ENCODE data around the gene CASP4.
"Not testable (repeated sequence)": the region's sequence is repeated elsewhere in the genome, so short reads cannot be mapped to it uniquely, and the experiment has no call there.

Gene CASP4

GRCh38 chr11:104956528-104956927 lies 11.8 kb downstream of the CASP4 start:
- DNase-seq (ENCODE audit: low read depth) = no peak

GRCh38 chr11:104946907-104947306 lies 21.5 kb downstream of the CASP4 start:
- DNase-seq (ENCODE audit: low read depth) = no peak

GRCh38 chr11:104944076-104944475 lies 24.3 kb downstream of the CASP4 start:
- no peak for DNase-seq (ENCODE audit: low read depth)

GRCh38 chr11:104943561-104943960 lies 24.8 kb downstream of the CASP4 start:
- DNase-seq (ENCODE audit: low read depth) = no peak

GRCh38 chr11:104934594-104934993 lies 33.8 kb downstream of the CASP4 start:
- DNase-seq (ENCODE audit: low read depth) = no peak

GRCh38 chr11:104934073-104934472 lies 34.3 kb downstream of the CASP4 start:
- not testable (repeated sequence) for DNase-seq (ENCODE audit: low read depth)

GRCh38 chr11:104928811-104929210 lies 39.6 kb downstream of the CASP4 start:
- DNase-seq (ENCODE audit: low read depth) = no peak

GRCh38 chr11:104926771-104927611 lies 41.4 kb downstream of the CASP4 start:
- DNase-seq (ENCODE audit: low read depth) = no peak

- DNase-seq (ENCODE audit: low read depth) = no peak
These were observed 42.5 kb downstream of the CASP4 start for GRCh38 chr11:104925850-104926249.

- DNase-seq (ENCODE audit: low read depth) = no peak
These were observed 50.1 kb downstream of the CASP4 start for GRCh38 chr11:104918113-104918824.

- no peak for DNase-seq (ENCODE audit: low read depth)
These were observed 50.9 kb downstream of the CASP4 start for GRCh38 chr11:104917271-104918112.

GRCh38 chr11:104916442-104916841 lies 51.9 kb downstream of the CASP4 start:
- no peak for DNase-seq (ENCODE audit: low read depth)

- no peak for DNase-seq (ENCODE audit: low read depth)
These were observed 56.3 kb downstream of the CASP4 start for GRCh38 chr11:104912102-104912501.

- DNase-seq (ENCODE audit: low read depth) = no peak
These were observed 60.2 kb downstream of the CASP4 start for GRCh38 chr11:104908186-104908531.

GRCh38 chr11:104907521-104908185 lies 60.7 kb downstream of the CASP4 start:
- no peak for DNase-seq (ENCODE audit: low read depth)

- DNase-seq (ENCODE audit: low read depth) = no peak
These were observed 63.1 kb downstream of the CASP4 start for GRCh38 chr11:104905271-104905670.

GRCh38 chr11:104899226-104899625 lies 69.1 kb downstream of the CASP4 start:
- no peak for DNase-seq (ENCODE audit: low read depth)

GRCh38 chr11:104898685-104899013 lies 69.7 kb downstream of the CASP4 start:
- no peak for DNase-seq (ENCODE audit: low read depth)

- DNase-seq (ENCODE audit: low read depth) = no peak
These were observed 70.3 kb downstream of the CASP4 start, which contains the start of gene CASP12 for GRCh38 chr11:104897891-104898684. CASP12 (minus strand) TSS chr11:104898460.

- no peak for DNase-seq (ENCODE audit: low read depth)
These were observed 72.7 kb downstream of the CASP4 start for GRCh38 chr11:104895634-104896033.

- no peak for DNase-seq (ENCODE audit: low read depth)
These were observed 74.5 kb downstream of the CASP4 start for GRCh38 chr11:104893876-104894275.
